HG02885 (cell line): Measurements from ENCODE around the gene NIM1K.
"Not testable (repeated sequence)": the region's sequence is repeated elsewhere in the genome, so short reads cannot be mapped to it uniquely, and the experiment has no call there.

Experiments
- ATAC-seq: cut with Tn5 transposase; IDR thresholded peaks from one replicate; pipeline ENCODE4 v1.9.1; 2021; ENCODE audit warnings: mild to moderate bottlenecking; ENCODE audit not compliant: unreplicated experiment, poor library complexity

NIM1K gene

GRCh38 chr5:43183101-43183500 lies 8.9 kb upstream of the NIM1K start:
- not testable (repeated sequence) for ATAC-seq

GRCh38 chr5:43190755-43191603 lies 1.0 kb upstream of the NIM1K start:
- ATAC-seq: no peak

- ATAC-seq: peak; percentile 33
Observed at GRCh38 chr5:43192558-43193180, 644 bp downstream of the NIM1K start.

GRCh38 chr5:43193181-43193893 lies 1.3 kb downstream of the NIM1K start:
- peak; percentile 41 for ATAC-seq

GRCh38 chr5:43193894-43194265 lies 1.9 kb downstream of the NIM1K start:
- ATAC-seq: no peak

- ATAC-seq: no peak
Observed at GRCh38 chr5:43195670-43196265, 3.7 kb downstream of the NIM1K start.

GRCh38 chr5:43197535-43197934 lies 5.5 kb downstream of the NIM1K start:
- no peak for ATAC-seq

- ATAC-seq: not testable (repeated sequence)
Observed at GRCh38 chr5:43201442-43201841, 9.4 kb downstream of the NIM1K start.

- ATAC-seq: no peak
Observed at GRCh38 chr5:43202380-43202779, 10.4 kb downstream of the NIM1K start.

GRCh38 chr5:43203373-43203772 lies 11.3 kb downstream of the NIM1K start:
- no peak for ATAC-seq

GRCh38 chr5:43204958-43205357 lies 12.9 kb downstream of the NIM1K start:
- ATAC-seq: no peak

- no peak for ATAC-seq
Observed at GRCh38 chr5:43207601-43208000, 15.6 kb downstream of the NIM1K start.

GRCh38 chr5:43208658-43209057 lies 16.6 kb downstream of the NIM1K start:
- ATAC-seq: no peak

GRCh38 chr5:43209060-43209459 lies 17.0 kb downstream of the NIM1K start:
- ATAC-seq: no peak

- ATAC-seq: no peak
Observed at GRCh38 chr5:43209833-43210232, 17.8 kb downstream of the NIM1K start.

GRCh38 chr5:43210570-43210969 lies 18.5 kb downstream of the NIM1K start:
- ATAC-seq: no peak

- no peak for ATAC-seq
Observed at GRCh38 chr5:43213951-43214350, 21.9 kb downstream of the NIM1K start.

GRCh38 chr5:43215073-43215631 lies 23.1 kb downstream of the NIM1K start:
- ATAC-seq: no peak

- no peak for ATAC-seq
Observed at GRCh38 chr5:43216941-43217340, 24.9 kb downstream of the NIM1K start.

- no peak for ATAC-seq
Observed at GRCh38 chr5:43219120-43219519, 27.1 kb downstream of the NIM1K start.

- ATAC-seq: no peak
Observed at GRCh38 chr5:43221502-43221901, 29.5 kb downstream of the NIM1K start.
